Activated T-helper 1 cell treated with anti-CD3 and anti-CD28 coated beads, Interleukin-2, amount 50 U/mL, for 16 hours (primary cell): ENCODE measurements around the gene SPEM3.

ENCODE experiments used
- DNase-seq, 2 donors: peaks; one replicate each; pipeline ENCODE4 v3.0.0-alpha.2; 2020; ENCODE audit warnings: low read depth in 1 of 2, low spot score in 1 of 2

The SPEM3 gene

DNA sequence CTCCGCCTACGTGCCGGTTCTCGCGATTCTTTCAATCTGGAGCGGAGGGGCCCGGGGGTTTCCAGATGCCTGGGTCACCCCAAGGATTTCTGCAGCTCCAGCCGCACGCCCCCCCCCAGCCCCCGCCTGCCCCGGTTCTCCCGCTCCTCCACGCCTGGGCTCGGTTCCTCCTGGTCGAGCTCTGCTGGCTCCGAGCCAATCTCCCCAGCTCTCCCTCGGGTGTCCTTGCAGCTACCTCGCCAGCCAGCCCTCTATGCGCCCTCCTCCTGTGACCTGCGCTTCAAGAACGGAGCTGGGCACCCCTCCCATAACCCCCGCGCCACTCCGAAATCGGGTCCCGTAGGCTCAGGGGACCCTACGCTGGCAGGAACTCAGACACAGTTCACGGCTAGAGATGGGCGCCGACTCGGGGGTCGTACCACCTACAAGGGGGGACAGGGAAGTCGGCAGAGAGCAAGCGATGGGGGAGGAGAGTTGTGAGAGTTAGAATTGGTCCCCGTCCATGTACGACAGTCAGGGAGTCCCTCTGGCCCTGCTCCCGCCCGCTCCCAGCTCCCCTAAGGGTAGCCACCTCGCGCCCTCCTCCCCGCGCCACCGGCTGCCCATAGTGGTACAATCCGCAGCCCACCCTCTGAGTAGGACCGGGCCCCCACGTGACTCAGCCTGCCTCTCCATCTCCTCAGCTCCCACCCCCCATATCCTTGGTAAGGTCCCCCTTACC, 11.6 kb downstream of the SPEM3 start:
- no peak for DNase-seq

DNA sequence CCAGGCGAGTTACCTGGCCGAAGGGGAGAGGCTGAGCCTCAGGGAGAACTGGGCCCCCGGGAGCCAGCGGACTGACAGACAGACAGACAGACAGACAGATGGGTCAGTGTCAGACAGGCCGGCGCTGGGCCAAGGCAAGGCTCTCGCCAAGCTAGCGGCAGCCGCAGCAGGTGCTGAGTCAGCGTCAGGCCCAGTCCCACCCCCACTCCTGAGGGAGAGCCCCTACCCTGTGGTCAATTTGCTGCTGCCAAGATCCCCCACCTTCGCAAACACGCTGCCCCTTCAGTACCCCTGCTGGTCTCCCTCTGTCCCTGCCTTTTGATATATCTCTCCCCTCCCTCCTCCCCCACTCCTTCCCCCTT, 12.2 kb downstream of the SPEM3 start:
- no peak for DNase-seq

DNA sequence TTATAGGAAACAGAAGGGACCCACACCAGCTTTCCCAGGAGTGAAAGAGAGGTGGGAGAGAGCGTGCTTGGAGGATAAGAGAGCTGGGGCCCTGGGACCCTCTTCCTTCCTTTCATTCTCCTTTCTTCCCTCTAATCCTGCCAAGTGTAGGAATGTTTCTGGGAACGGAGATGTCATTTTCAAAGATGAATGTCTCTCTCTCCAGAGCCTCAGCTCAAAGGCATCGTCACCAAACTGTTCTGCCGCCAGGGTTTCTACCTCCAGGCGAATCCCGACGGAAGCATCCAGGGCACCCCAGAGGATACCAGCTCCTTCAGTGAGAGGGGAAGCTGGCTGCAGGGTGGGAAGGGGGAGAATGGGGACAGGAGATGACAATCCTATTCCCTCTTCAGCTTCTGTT, 12.6 kb downstream of the SPEM3 start:
- DNase-seq: no peak

DNA sequence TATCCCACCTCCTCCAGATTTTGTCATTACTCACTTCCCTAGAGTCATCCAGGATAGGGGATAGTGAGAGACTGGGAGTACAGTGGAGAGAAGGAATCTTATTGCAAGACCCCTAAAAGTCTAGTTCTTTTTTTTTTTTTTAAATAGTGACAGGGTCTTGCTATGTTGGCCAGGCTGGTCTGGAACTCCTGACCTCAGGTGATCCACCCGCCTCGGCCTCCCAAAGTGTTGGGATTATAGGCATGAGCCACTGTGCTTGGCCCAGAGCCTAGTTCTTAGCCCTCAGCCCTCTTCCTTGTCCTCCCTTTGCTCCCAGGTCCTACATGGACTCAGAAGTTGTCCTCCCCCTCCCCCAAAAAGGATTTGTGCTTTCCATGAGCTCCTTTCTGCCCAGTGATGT, 13.5 kb downstream of the SPEM3 start:
- DNase-seq: no peak

DNA sequence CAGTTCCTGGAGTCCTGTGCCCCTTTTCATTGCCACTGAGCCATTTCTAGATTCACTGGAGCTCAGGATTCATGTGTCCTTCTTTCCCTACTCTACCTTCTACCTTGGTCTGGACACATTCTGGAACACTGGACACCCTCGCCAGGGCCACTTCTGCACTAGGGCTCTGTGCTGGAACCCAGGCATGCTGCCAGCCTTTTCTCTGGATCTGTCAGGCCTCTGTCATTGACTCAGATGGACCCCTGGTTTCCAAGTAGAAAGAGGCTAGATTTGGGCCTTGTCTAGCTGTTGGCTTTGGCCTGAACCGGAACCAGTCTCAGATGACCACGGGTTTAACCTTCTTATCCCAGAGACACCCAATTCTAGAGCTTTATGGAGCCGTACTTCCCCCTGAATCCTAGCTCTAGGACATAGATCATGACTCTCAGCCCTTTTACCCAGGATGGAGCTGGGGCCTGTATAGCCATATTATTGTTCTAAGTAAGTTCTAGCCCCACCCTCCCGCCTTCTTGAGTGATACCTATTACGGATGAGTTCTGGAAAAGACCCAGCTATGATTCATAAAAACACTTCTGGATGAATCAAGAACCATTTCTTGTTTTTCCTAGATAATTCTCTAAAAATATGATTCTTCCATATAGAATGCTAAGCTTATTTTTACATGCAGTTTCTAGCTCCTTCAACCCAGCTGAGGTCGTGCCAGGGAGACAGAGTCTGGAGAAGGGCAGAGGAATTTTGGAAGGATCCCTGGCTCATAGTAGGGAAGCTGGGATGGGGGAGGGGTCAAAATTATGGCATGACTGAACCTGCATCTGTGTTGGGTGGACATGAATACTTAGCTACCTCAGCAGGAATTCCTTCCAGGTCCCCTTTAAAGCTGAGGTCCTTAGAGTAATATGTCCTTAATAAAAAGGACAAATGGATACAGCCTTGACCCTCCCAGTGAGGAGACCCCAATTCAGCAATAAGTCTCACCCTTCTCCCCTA, 15.1 kb downstream of the SPEM3 start:
- no peak for DNase-seq

DNA sequence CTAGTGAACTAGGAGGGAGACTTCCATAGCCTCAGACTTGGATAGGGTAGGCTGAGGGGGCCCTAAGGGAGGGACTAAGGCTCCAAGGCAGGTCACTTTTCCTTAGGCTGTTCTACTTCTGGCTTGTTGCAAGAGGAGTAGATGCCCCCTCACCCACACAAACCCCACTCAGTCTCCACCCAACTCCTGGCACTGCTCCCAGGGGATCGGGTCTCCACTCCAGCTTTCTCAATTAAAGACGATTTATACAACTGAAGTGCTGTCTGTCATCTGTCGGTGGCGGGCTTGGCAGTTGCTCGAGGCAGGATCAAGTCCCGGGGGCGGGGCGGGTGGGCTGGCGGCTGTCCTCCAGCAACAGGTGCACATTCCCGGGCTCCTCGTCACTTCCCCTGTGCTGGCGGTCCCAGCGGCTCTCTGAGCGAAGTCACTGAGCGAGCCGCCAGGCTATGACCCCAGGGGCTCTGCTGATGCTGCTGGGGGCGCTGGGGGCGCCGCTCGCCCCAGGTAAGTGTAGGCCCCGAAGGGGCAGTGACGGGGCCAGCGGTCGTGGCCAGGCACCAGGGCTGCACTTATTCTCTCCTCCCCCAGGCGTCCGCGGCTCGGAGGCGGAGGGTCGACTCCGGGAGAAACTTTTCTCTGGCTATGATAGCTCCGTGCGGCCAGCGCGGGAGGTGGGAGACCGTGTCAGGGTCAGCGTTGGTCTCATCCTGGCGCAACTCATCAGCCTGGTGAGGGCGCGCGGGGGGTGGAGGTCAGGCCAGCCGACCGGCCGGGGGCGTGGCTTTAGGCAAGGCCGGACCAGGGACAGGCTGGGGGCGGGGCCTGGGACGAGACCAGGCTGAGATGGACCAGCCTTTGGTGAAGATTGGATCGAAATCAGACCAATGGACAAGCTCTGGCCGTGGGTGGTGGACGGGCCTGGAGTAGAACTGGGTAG, 16.3 kb downstream of the SPEM3 start, which contains the start of gene CHRNB1:
Gene CHRNB1 (plus strand): TSS at position 380 of the 937 bp plus-strand sequence. CDS start 67 bp downstream, at position 447.
- DNase-seq: no peak

DNA sequence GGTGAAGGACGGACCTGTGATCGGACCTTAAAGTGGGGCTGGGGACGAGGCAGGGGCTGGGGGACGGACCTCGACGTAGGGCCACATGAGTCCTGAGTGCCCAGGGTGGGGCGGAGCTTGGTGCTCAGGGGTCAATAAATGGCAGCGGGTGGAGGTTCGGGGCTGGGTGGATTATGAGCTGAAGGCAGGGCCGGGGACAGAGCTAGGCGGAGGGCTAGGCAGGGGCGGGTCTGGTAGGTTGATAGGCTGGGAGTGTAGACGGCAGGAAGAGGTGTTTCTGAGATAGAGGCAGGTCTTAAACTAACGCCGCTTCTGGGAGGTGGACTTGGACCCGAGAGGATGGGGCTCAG, 16.9 kb downstream of the SPEM3 start:
- DNase-seq: no peak

DNA sequence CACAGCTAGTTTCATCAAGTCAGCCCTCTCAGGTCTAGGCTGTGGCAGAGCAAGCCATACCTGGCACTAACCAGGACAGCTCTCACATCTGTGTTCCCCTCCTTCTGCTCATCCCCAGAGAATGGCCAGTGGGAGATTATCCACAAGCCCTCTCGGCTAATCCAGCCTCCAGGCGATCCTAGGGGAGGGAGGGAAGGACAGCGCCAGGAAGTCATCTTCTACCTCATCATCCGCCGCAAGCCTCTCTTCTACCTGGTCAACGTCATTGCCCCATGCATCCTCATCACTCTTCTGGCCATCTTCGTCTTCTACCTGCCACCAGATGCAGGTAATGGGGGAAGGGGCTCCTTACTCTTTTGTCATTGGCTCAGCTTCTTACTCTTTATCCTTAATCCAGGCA, 19.8 kb downstream of the SPEM3 start:
- no peak for DNase-seq

DNA sequence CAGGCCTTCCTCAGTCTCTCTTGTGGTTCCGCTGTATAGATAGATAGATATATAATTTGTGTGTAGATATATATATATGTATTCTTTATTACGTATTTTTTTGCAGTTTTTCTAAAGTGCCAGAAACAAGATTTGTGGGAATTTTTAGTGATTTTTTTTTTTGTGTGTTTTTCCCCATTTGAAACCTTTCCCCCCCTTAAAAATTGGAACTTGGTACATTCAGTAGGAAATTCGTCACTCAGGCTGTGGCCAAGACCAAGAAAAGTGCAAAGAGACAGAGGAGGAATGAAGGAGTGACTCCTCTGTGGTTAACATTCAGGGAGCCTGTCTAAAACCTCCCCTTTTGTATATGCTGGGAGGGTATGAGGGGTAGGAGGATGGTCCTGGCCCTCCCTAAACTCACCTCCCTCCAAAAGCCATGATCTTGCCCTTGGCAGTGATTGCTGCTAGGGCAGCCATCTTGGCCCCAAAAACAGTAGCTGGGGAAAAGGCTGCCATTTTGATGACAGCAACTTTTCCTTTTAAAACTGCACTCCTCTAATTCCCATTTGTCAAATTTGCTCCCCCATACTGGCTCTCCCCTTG, 31.4 kb downstream of the SPEM3 start:
- DNase-seq: no peak

DNA sequence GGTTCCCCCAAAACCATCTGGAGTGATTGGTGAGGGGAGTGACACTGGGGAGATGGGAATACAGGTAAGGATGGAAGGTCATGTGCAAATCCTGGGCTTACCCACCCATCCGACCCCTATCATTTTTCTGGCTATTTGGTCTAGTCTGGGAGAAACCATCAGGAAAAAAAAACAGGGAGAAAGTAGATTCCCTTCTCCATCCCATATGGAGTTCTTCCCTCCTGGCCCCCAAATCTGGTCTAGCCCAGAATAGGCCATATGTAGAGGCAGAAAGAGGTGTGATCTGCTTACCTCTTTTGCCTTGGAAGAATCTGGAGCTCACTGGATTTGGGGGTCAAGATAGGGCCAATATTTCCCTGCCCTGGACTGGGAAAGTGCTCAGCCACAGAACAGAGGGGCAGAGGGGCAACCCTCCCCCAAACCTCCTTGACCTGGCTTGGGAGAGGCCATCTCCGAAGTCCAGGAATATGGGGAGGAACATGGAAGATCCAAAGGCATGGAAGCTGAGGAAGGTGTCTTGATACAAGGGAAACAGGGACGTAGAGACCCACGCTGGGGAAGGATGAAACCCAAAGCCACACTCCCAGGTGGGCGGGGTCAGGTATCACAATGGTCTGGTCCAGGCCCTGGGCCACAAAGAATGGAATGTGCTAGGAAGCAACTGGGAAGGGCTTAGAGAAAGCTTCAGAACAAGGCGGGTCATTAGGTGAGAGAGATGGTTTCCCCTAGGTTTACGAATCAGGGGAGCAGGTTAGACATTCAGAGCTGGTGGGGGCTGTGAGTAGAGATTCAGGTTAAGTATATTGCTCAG, 32.4 kb downstream of the SPEM3 start:
- DNase-seq: no peak

DNA sequence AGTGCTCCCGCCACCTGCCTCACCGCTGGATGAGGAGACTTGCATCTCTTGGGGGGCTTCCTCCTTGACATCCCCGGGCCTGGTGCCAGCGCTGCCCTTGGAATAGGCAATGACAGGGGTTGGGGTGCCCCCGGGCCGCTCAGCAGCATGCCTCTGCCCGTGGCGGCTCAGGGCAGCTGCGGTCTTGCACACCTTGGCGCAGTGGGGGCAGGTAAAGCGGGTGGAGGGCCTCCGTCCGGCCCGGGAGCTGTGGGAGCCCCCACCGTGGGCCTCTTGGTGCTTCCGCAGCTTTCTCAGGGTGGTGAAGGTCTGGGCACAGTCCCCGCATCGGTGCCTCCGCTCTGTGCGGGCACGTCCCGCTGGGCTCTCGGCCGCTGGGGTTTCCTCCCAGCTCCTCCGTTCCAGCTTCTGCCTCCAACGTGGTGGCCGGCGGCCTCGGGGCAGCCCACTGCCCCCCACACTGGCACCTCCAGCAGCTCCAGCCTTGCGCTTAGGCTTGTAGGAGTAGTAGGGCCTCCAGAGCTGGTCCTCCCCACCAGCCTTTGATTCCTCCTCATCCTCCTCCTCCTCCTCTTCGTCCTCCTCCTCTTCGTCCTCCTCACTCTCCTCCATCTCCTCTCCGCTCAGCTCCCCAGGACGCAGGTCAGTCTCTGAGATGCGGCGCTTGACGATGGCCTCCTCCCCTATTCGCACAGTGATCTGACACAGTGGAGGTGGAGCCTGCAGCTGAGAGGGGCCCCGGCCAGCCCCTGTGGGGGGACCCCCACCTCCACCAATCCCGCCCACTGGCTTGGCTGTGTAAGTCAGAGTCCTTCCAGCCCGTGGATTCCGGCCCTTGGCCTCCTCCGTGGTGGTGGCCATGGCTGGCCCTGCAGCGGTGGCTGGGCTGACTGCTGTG, 34.1 kb downstream of the SPEM3 start:
- DNase-seq: no peak

DNA sequence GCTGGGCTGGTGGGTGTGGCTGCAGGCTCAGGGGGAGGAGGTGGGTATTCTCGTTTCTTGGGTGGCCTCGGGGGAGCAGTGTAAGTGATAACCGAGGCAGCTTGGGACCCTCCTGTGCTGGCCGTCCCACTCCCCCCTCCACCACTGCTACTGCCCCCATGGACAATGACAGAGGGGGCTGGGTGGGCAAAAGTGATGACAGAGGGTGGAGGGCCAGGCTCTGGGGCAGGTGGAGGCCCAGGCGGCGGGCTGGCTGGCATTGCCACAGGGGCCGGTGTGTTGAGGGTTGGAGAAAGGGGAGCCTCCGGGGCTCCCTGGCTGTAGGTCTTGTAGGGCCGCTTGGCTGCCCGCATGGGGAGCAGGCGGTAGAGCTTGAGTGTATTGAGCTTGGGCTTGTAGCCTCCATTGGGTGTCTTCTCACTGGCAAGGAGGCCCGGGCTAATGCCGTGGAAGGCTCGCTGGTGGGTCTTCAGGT, 34.8 kb downstream of the SPEM3 start:
- no peak for DNase-seq

DNA sequence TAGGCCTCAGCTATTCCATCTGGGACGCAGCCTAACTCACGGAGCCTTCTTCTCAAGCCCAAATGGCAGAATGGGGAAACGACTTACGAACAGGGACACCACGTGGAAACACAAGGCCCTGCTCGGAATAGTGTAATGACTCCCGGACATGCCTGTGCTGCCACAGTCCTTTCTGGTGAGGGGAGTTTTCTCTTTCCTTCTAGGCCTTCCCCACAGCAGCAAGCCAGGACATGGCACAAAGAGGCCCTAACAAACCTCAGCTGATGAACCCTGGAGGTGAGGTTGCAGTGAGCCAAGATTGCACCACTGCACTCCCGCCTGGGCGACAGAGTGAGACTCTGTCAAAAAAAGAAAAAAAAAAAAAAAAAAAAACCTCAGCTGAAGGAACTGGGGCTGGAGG, 35.4 kb downstream of the SPEM3 start:
- DNase-seq: no peak

DNA sequence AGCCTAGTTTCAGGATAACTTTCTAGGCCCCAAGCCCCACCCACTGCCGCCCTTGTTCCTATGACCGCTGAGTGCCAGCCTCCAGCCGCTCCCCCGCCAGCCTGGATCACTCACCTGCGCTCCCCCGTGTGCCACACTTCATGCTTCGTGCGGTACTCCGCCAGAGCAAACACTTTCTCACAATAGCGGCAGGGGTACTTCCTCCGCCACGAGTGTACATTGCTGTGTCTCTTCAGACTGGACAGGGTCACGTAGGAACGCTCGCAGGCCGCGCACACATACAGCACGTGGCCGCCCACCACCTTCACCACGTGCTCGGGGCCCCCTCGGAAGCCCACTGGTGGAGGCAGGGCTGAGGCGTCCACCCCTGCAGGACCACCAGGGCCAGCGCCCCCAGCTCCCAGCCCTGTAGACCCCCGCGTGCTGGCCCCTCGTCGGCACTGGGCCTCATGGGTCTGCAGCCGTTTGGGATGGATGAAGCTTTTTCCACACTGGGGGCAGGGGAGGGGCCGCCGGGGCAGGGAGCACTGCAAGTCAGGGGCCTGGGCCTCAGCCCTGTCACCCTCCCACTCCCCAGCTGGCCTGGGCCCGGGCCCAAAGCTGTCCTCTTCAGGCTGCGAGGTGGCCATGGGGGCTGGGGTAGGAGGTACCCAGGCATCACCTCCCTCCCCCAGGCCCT, 37.1 kb downstream of the SPEM3 start:
- no peak for DNase-seq

DNA sequence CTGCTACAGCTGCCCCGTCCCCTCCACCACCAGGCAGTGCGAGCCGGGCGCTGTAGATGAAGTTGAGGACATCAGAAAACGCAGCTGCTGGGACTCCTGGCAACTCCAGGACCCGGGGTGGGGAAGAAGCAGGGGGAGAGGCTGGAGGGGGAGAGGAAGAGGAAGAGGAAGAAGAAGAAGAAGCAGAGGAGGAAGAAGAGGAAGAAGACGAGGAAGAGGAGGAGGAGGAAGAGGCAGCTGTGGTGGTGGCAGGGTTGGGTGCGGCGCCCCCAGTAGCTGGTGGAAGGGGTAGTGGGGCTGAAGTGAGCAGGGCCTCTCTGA, 37.6 kb downstream of the SPEM3 start:
- no peak for DNase-seq

DNA sequence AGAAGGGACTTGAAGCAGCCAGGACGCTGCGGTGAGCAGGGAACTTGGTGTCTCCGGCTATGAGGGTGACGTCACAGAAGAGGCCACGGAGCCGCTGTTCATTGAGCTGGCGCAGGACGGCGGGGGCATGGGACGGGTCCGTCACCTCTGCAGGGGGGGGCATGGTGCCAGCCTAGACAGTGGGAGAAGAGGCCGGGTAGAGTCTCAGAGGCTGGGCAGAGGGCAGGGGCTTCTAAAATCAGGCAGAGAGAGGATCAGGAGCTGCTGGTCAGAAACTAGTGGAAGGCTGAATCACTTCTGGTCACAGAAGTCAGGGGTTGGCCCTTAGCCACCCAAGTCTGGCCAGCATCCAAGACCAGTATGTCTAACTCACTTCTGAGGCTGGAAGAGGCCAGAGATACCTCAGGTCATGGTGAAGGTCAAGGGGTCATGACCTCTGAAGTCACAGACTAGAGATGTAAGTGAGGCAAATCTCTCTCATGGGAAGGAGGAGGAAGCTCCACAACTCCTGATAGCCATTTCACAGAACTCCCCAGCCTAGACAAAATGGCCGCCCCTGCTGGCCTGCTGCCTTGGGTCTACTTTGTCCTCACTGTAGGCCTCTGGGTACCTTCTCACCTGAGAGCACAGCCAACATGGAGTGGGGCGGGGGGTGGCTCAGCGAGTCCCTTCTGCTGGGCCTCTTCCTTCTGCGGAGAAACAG, 38.1 kb downstream of the SPEM3 start:
- no peak for DNase-seq

DNA sequence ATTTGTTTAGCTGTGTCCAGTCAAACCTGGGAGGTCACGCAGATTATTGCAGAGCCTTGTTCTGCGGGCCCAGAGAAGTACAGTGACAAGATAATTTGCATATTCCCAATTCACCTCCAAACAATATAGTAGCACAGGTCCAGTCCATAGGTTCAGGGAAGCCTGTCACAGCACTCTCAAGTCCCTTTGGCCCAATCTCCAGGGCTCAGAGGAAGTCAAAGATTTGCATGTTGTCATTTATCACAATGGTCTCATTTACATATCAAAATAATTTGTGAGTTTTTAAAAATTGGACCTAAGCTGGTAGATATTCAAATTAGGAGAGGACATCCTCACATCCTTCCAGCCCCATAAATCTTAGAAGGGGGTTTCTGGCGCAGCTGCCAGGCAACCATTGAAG, 38.8 kb downstream of the SPEM3 start:
- no peak for DNase-seq

DNA sequence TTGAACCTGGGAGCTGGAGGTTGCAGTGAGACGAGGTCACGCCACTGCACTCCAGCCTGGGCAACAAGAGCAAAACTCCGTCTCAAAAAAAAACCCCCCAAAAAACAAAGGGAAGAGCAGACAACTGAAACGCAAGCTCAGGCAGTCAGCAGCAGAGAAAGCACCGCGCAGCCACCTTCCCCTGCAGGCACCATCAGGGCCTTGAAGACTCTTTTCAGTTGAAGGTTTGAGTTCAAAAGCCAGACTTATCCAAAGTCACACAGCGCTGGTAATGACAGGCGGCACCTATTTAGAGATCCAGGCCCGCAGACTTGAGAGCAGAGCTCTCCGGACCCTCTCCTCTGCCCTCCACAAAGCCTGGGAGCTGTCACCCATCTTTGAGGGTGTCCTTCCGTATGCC, 39.6 kb downstream of the SPEM3 start:
- no peak for DNase-seq
